RPMI8226 (cell line): ENCODE results near the gene DNMT3B.
"Not testable (repeated sequence)": the region's sequence is repeated elsewhere in the genome, so short reads cannot be mapped to it uniquely, and the experiment has no call there.

Experiments used
- DNase-seq: peaks from one replicate; pipeline ENCODE4 v3.0.0-alpha.2; 2015

Gene DNMT3B

GRCh38 chr20:32792316-32792715, 30.1 kb downstream of the DNMT3B start:
- no peak for DNase-seq

- DNase-seq = no peak
Observed at GRCh38 chr20:32792731-32793458, 30.7 kb downstream of the DNMT3B start.

GRCh38 chr20:32796383-32796948, 34.3 kb downstream of the DNMT3B start:
- DNase-seq = no peak

- no peak for DNase-seq
Observed at GRCh38 chr20:32796981-32797451, 34.8 kb downstream of the DNMT3B start.

GRCh38 chr20:32797571-32797970, 35.4 kb downstream of the DNMT3B start:
- not testable (repeated sequence) for DNase-seq

GRCh38 chr20:32798046-32798981, 36.1 kb downstream of the DNMT3B start:
- no peak for DNase-seq

- DNase-seq = no peak
Observed at GRCh38 chr20:32803092-32803491, 40.9 kb downstream of the DNMT3B start.

- no peak for DNase-seq
Observed at GRCh38 chr20:32804022-32804715, 42.0 kb downstream of the DNMT3B start.

- DNase-seq = no peak
Observed at GRCh38 chr20:32804817-32805216, 42.6 kb downstream of the DNMT3B start.

- DNase-seq = no peak
Observed at GRCh38 chr20:32805721-32806120, 43.5 kb downstream of the DNMT3B start.

- DNase-seq = no peak
Observed at GRCh38 chr20:32806356-32806755, 44.2 kb downstream of the DNMT3B start.

GRCh38 chr20:32807706-32808105, 45.5 kb downstream of the DNMT3B start:
- no peak for DNase-seq

GRCh38 chr20:32808438-32808837, 46.3 kb downstream of the DNMT3B start:
- no peak for DNase-seq

- DNase-seq = no peak
Observed at GRCh38 chr20:32809907-32810306, 47.7 kb downstream of the DNMT3B start.

- DNase-seq = no peak
Observed at GRCh38 chr20:32810941-32811340, 48.8 kb downstream of the DNMT3B start.

- DNase-seq = no peak
Observed at GRCh38 chr20:32811886-32812285, 49.7 kb downstream of the DNMT3B start.

- DNase-seq = peak; percentile 78
Observed at GRCh38 chr20:32819992-32820697, 58.0 kb downstream of the DNMT3B start.

- peak; percentile 25 for DNase-seq
Observed at GRCh38 chr20:32820698-32821377, 58.7 kb downstream of the DNMT3B start.

GRCh38 chr20:32822225-32822624, 60.0 kb downstream of the DNMT3B start:
- no peak for DNase-seq

- no peak for DNase-seq
Observed at GRCh38 chr20:32823078-32823477, 60.9 kb downstream of the DNMT3B start.

- no peak for DNase-seq
Observed at GRCh38 chr20:32823737-32824588, 61.8 kb downstream of the DNMT3B start.
